ENCODE data around the gene OSBPL1A. TPM values are rescaled to one million over a fixed set of nuclear protein-coding genes. Genes with fewer than 3 reads are reported as not detected.

The OSBPL1A gene
- total RNA-seq, 1 experiment from 2014 or later = 53.1 TPM

DNA sequence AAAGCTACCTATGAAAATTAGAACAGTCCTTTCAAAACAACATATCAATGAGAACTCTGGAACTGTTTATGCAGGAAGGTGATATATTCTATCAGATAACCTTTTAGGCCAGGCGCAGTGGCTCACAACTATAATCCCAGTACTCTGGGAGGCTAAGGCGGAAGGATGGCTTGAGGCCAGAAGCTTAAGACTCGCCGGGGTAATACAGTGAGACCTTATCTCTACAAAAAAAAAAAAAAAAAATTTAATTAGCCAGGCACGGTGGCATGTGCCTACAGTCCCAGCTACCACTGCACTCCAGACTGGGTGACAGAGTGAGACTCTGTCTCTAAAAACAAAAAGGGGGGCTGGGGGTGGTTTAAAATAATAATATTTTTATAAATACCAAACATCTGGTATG is 77.9 kb downstream of the OSBPL1A start:
- TF ChIP-seq GRHL2 (CRISPR knock-in tag; IDR thresholded peaks at IDR 0.05; ENCODE audit: insufficient replicate concordance, severe bottlenecking) (no peak), ETV6 (CRISPR knock-in tag; IDR thresholded peaks at IDR 0.05) (no peak), TEAD1 (CRISPR knock-in tag; IDR thresholded peaks at IDR 0.05) (no peak), NFE2L1 (CRISPR knock-in tag; IDR thresholded peaks at IDR 0.05) (no peak), ZNF512 (CRISPR knock-in tag; IDR thresholded peaks at IDR 0.05; ENCODE audit: borderline replicate concordance) (no peak), JUN (CRISPR knock-in tag; IDR thresholded peaks at IDR 0.05) (no peak), FOXP4 (CRISPR knock-in tag; IDR thresholded peaks at IDR 0.05) (no peak), AR (CRISPR knock-in tag; IDR thresholded peaks at IDR 0.05) (no peak), ZNF138 (CRISPR knock-in tag; conservative IDR thresholded peaks at IDR 0.05) (no peak), ZNF219 (CRISPR knock-in tag; IDR thresholded peaks at IDR 0.05; ENCODE audit: borderline replicate concordance) (no peak), STAT6 (CRISPR knock-in tag; conservative IDR thresholded peaks at IDR 0.05; ENCODE audit: low read depth) (no peak), PRRX2 (CRISPR knock-in tag; IDR thresholded peaks at IDR 0.05) (no peak), CREB1 (CRISPR knock-in tag; IDR thresholded peaks at IDR 0.05) (no peak)
- TF ChIP-seq, protein P1, sequence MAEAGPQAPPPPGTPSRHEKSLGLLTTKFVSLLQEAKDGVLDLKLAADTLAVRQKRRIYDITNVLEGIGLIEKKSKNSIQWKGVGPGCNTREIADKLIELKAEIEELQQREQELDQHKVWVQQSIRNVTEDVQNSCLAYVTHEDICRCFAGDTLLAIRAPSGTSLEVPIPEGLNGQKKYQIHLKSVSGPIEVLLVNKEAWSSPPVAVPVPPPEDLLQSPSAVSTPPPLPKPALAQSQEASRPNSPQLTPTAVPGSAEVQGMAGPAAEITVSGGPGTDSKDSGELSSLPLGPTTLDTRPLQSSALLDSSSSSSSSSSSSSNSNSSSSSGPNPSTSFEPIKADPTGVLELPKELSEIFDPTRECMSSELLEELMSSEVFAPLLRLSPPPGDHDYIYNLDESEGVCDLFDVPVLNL (CRISPR knock-in tag; IDR thresholded peaks at IDR 0.05; ENCODE audit: borderline replicate concordance, low read depth) = no peak
- TF ChIP-seq, protein P2, sequence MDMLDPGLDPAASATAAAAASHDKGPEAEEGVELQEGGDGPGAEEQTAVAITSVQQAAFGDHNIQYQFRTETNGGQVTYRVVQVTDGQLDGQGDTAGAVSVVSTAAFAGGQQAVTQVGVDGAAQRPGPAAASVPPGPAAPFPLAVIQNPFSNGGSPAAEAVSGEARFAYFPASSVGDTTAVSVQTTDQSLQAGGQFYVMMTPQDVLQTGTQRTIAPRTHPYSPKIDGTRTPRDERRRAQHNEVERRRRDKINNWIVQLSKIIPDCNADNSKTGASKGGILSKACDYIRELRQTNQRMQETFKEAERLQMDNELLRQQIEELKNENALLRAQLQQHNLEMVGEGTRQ (CRISPR knock-in tag; IDR thresholded peaks at IDR 0.05) = no peak
- Mint-ChIP-seq H3K27me3 (ENCODE audit: low read depth) (no peaks in the 10 kb centered on the region), H3K36me3 (peaks cover 5% of the 10 kb centered on the region; the same call in 1 of the 2 replicates), H3K27ac (no peak overlapping the region), H3K4me3 (no peak overlapping the region), H3K4me1 (no peaks in the 10 kb centered on the region), H3K9me3 (no peaks in the 10 kb centered on the region)
- POLR2A ChIA-PET = no interaction called here
- no peak for ATAC-seq
- CTCF ChIA-PET = interaction anchor here (1.0 to 1.3 kb wide), 2 partner anchors 143 to 168 kb away, joined by 3 to 6 read pairs; no protein-coding TSS in a partner anchor
- no peak for DNase-seq (ENCODE audit: low spot score)

Measured in WTC11 (cell line).